NCI-H2081 treated with DMSO at 0.1 percent for 48 hours (cell line): Measurements from ENCODE around the gene RPS14.

ENCODE experiments used
- DNase-seq: peaks from one replicate; lab custom pipeline; 2025; lab: John Stamatoyannopoulos, UW

RPS14 gene

GRCh38 chr5:150400316-150401075 lies 49.0 kb downstream of the RPS14 start:
- DNase-seq: no peak

GRCh38 chr5:150399524-150400211 lies 49.9 kb downstream of the RPS14 start:
- no peak for DNase-seq

GRCh38 chr5:150398722-150399523 lies 50.6 kb downstream of the RPS14 start:
- DNase-seq: no peak

- DNase-seq: no peak
Measured at GRCh38 chr5:150397782-150398721, 51.5 kb downstream of the RPS14 start.

- no peak for DNase-seq
Measured at GRCh38 chr5:150397146-150397781, 52.3 kb downstream of the RPS14 start.

GRCh38 chr5:150396267-150396666 lies 53.3 kb downstream of the RPS14 start:
- DNase-seq: no peak

GRCh38 chr5:150395688-150395975 lies 53.9 kb downstream of the RPS14 start:
- DNase-seq: no peak

- DNase-seq: no peak
Measured at GRCh38 chr5:150394912-150395687, 54.4 kb downstream of the RPS14 start.

- DNase-seq: no peak
Measured at GRCh38 chr5:150394131-150394530, 55.4 kb downstream of the RPS14 start.

GRCh38 chr5:150393096-150393645 lies 56.4 kb downstream of the RPS14 start:
- no peak for DNase-seq

GRCh38 chr5:150392680-150393079 lies 56.9 kb downstream of the RPS14 start:
- DNase-seq: no peak
